ENCODE results near the gene RFX3. TPM values are rescaled to one million over a fixed set of nuclear protein-coding genes. Genes with fewer than 3 reads are reported as not detected.
"Not testable (repeated sequence)": the region's sequence is repeated elsewhere in the genome, so short reads cannot be mapped to it uniquely, and the experiment has no call there.

Gene RFX3
- polyA plus RNA-seq, 1 donor = 22.8 TPM

GRCh38 chr9:3348169-3348568, 177.6 kb downstream of the RFX3 start:
- DNase-seq = no peak

- no peak for DNase-seq
These were observed 179.3 kb downstream of the RFX3 start for GRCh38 chr9:3346549-3346948.

DNA sequence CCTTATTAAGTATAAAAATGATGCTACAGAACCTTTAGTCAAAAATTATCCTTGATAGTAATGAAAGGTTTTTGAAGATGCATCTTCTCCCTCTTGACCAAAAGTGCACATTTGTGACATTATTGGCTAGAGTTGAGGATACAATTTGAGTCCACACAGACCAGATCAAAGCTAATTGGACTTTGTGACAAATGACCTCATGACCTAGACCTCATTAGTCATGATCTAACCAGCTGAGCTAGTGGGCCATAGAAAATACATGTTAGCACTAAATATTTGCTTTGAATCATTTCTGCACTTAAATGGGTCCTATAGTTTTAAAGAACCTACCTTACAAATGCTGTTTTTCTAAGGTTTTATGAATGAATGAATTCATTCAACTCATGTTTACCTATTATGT, 182.1 kb downstream of the RFX3 start:
- no peak for DNase-seq

- DNase-seq = no peak
These were observed 183.5 kb downstream of the RFX3 start for GRCh38 chr9:3342159-3342777.

GRCh38 chr9:3337515-3338225, 188.1 kb downstream of the RFX3 start:
- DNase-seq = no peak

DNA sequence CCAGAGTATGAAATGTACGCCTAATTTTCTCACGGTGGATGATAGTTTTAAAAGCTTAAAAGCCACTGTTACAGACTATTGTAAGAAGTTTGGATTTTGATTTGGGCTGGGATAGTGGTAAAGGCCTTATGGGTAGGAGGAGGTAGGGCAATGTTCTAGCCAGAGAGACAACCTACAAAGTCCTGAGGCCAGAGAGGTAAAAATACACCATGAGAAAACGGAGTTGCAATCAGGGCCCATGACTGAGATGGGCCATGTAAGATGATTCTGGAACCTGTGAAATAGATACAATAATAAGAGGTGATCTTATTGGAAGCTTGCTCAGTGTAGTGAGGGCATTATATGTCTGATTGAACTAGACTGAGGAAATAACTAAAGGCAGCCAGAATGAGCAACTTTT, 188.8 kb downstream of the RFX3 start:
- no peak for DNase-seq

- DNase-seq = no peak
These were observed 193.0 kb downstream of the RFX3 start for GRCh38 chr9:3332802-3333201.

DNA sequence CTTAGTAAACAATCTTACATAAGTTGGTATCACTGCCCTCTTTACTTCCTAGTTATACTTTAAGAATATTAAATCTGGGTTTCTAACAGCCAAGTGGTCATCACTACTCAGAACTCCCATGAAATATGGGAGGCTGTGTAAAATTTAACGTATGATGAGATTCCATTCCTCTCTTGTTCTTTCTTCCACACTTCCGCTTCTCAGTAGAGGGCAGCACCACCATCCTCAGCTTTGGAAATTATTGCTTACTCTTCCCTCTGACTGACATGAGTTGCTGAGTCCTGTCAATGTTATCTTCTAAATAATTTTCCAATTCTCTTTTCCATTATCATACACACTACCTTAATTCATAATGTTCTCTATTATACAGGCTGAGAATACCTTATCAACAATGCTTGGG, 194.0 kb downstream of the RFX3 start:
- DNase-seq = no peak

- DNase-seq = no peak
These were observed 194.9 kb downstream of the RFX3 start for GRCh38 chr9:3330792-3331420.

GRCh38 chr9:3329361-3329760, 196.4 kb downstream of the RFX3 start:
- DNase-seq = no peak

GRCh38 chr9:3323714-3324113, 202.1 kb downstream of the RFX3 start:
- no peak for DNase-seq

DNA sequence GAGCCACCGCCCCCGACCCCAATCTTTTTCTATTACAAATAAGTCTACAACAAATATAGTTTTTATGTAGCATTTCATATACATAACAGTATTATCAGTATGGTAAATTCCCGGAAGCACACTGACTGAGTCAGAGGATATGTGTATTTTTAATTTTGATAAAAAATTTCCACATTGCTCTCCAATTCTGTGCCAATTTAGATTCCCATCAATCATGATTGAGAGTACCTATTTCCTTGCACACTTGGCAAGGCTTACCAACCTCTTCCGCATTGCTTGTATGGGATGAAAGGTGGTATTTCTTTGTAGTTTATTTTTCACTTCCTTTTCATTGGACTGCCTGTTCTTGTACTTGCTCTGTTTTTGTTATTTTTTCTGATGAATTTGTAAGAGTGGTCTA, 204.6 kb downstream of the RFX3 start:
- DNase-seq = no peak

DNA sequence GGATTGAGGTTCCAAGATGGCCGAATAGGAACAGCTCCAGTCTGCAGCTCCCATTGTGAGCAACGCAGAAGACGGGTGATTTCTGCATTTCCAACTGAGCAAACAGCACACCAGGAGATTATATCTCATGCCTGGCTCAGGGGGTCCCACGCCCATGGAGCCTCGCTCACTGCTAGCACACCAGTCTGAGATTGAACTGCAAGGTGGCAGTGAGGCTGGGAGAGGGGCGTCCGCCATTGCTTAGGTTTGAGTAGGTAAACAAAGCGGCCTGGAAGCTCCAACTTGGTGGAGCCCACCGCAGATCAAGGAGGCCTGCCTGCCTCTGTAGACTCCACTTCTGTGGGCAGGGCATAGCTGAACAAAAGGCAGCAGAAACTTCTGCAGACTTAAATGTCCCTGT, 213.2 kb downstream of the RFX3 start:
- DNase-seq = not testable (repeated sequence)

- no peak for DNase-seq
These were observed 217.2 kb downstream of the RFX3 start for GRCh38 chr9:3308609-3309008.

DNA sequence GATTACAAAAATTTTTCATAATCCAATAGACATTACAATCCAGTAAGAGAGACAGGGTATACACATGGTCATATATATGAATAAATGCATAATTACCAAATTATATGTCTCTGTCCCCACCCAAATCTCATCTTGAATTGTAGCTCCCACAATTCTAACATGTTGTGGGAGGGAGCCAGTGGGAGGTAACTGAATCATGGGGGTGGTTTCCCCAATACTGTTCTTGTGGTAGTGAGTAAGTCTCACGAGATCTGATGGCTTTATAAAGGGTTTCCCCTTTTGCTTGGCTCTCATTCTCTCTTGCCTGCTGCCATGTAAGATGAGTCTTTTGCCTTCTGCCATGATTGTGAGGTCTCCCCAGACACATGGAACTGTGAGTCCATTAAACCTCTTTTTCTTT, 221.4 kb downstream of the RFX3 start:
- DNase-seq = not testable (repeated sequence)

DNA sequence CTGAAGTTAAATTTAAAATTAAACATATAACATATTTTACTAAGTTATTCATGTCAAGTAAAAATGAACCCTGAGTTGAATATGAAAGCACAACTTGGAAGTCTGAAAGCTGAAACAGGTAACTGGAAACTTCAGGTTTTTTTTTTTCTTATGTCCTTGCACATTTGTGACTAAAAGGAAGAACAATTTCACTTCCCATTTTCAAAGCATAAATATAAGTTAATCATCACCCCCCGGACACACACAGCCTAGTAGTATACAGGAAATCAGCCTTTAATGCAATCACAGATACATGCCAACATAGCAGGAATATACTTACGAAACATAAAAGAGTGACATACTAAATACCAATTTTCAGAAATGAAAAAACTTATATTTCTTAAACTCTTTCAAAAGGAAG, 225.9 kb downstream of the RFX3 start:
- no peak for DNase-seq

- DNase-seq = no peak
These were observed 229.3 kb downstream of the RFX3 start for GRCh38 chr9:3296536-3296935.

GRCh38 chr9:3292311-3292710, 233.5 kb downstream of the RFX3 start:
- DNase-seq = no peak

GRCh38 chr9:3290231-3290840, 235.5 kb downstream of the RFX3 start:
- no peak for DNase-seq

DNA sequence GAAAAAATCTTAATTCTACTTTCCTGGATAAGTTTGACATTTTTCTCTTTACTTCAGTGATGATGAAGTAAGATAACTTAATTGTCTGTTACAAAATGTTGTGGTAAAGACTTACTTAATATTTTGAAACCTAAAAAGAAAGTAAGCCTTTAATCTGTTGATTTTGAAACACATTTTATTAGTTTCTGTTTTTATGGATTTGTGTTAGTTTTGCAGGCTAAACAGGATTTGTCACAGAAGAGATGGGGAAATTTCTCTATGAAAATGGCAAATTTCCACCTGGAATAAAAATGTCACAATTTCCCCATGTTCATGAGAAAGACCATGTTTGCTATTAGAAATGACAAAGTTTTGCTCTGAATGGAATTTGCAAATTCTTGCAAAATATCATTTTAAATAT, 237.1 kb downstream of the RFX3 start:
- no peak for DNase-seq

- no peak for DNase-seq
These were observed 240.2 kb downstream of the RFX3 start for GRCh38 chr9:3285365-3286161.

DNA sequence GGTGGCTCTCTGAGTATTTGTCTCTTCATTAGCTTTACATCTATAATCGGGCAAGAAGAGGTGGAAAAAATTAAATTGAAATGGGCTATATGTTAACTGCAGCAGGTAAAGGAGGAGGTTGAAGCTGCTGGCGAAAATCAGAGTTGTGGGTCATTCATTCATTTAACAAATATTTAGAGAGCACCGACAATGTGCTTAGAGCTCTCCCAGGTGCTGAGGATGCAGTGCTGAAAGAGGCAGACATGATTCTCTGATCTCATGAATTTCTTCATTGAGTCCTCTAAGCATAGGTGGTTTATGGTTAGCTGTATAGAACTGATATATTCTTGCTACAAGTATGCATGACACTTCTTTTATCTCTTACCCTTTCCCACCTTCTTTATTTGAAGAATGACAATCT, 243.4 kb downstream of the RFX3 start:
- no peak for DNase-seq
